OCI-LY1 (cell line): ENCODE data around the gene WNT6.

Source experiments
- H2AFZ ChIP-seq: fragments of 200-600 bp; sonication (generic), shearing (Covaris generic); 2 replicates; pipeline ENCODE4 v1.6.0; 2014; ENCODE audit warnings: antibody characterized with exemption, mild to moderate bottlenecking, low read length
- H3F3A ChIP-seq: fragments of 200-600 bp; sonication (generic), shearing (Covaris generic); 2 replicates; pipeline ENCODE4 v1.6.0; 2014; ENCODE audit warnings: mild to moderate bottlenecking, antibody characterized with exemption, low read length, moderate library complexity; ENCODE audit not compliant: insufficient read depth
- H3K27ac ChIP-seq: fragments of 200-600 bp; sonication (generic); 2 replicates; pipeline ENCODE4 v1.5.1; 2014; ENCODE audit warnings: low read length, mixed run types, mild to moderate bottlenecking, low read depth; ENCODE audit not compliant: poor library complexity, severe bottlenecking
- H3K27me3 ChIP-seq: fragments of 200-600 bp; sonication (generic); 2 replicates; pipeline ENCODE4 v1.6.0; 2014; ENCODE audit warnings: antibody characterized with exemption, mild to moderate bottlenecking, low read length, moderate library complexity; ENCODE audit not compliant: insufficient read depth
- H3K36me3 ChIP-seq: fragments of 200-600 bp; sonication (generic); 2 replicates; pipeline ENCODE4 v1.6.1; 2014; ENCODE audit warnings: mild to moderate bottlenecking, antibody characterized with exemption, low read length, moderate library complexity, mixed read lengths; ENCODE audit not compliant: insufficient read depth
- H3K4me1 ChIP-seq: fragments of 200-600 bp; sonication (generic); 2 replicates; pipeline ENCODE4 v1.5.1; 2014; ENCODE audit warnings: mild to moderate bottlenecking, low read length, moderate library complexity; ENCODE audit not compliant: insufficient read depth, severe bottlenecking
- H3K4me2 ChIP-seq: fragments of 200-600 bp; sonication (generic), shearing (Covaris generic); 2 replicates; pipeline ENCODE4 v1.6.1; 2014; ENCODE audit warnings: low read length
- H3K4me3 ChIP-seq: fragments of 200-600 bp; sonication (generic); 2 replicates; pipeline ENCODE4 v1.5.1; 2014; ENCODE audit warnings: low read length, low read depth, mild to moderate bottlenecking, mixed read lengths; ENCODE audit not compliant: poor library complexity, severe bottlenecking
- H3K79me2 ChIP-seq: fragments of 200-600 bp; shearing (Covaris generic); 2 replicates; pipeline ENCODE4 v1.6.1; 2016; ENCODE audit warnings: mixed run types, low read length, mixed read lengths; ENCODE audit not compliant: insufficient read depth
- H3K9ac ChIP-seq: fragments of 200-600 bp; sonication (generic), shearing (Covaris generic); 2 replicates; pipeline ENCODE4 v1.6.1; 2014; ENCODE audit warnings: mild to moderate bottlenecking, low read length, mixed read lengths
- H3K9me2 ChIP-seq: fragments of 200-600 bp; sonication (generic), shearing (Covaris generic); 2 replicates; pipeline ENCODE4 v1.6.1; 2014; ENCODE audit warnings: low read depth, mild to moderate bottlenecking, low read length, mixed read lengths
- H3K9me3 ChIP-seq: fragments of 200-600 bp; shearing (Covaris generic); 2 replicates; pipeline ENCODE4 v1.6.1; 2014; ENCODE audit warnings: low read length, mixed read lengths
- H4K20me1 ChIP-seq: fragments of 200-600 bp; sonication (generic), shearing (Covaris generic); 2 replicates; pipeline ENCODE4 v1.6.0; 2016; ENCODE audit warnings: mild to moderate bottlenecking, low read length; ENCODE audit not compliant: insufficient read depth
- EZH2 ChIP-seq: fragments of 200-600 bp; sonication (generic), shearing (Covaris generic); IDR thresholded peaks from 2 replicates; pipeline ENCODE4 v1.8.0; 2017; ENCODE audit warnings: borderline replicate concordance, mixed run types, mild to moderate bottlenecking, antibody characterized with exemption, low read length, moderate library complexity, mixed read lengths
- TF ChIP-seq, protein P1 (sequence below): fragments of 200-600 bp; sonication (generic), shearing (Covaris generic); IDR thresholded peaks from 2 replicates; pipeline ENCODE4 v1.5.1; 2017; ENCODE audit warnings: mild to moderate bottlenecking, antibody characterized with exemption, low read length, moderate library complexity, mixed read lengths

The WNT6 gene

DNA sequence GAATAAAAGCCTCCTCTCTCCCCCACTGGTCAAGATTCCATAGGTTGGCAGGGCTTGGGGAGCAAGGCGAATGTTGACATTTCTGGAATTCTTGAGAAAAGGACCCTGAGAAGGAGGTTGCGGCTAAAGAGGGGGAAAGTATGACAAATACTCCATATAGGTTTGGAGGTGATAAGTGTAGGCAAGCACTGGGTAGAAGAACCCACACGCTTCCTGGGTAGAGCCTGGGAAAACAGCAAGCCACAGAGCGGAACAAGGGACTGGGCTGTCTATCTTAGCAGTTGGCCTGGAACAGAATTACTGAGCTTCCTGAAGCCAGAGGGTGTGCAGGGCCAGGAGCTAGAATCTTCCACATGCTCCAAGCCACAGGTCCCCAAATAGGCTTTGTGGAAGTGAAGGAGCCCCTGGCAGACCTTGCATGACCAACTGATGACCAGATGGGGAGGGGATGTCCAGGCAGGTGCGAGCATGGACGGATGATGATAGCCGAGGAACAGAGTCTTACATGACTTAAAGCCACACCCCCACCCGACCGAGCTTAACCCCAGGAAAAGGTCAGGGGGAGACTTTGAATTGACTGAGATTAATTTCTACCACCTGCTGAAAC, 37.9 kb upstream of the WNT6 start:
- H3K4me1 ChIP-seq = no peaks in the 10 kb centered on the region
- no peak overlapping the region for H3K4me3 ChIP-seq
- TF ChIP-seq EZH2 = no peak
- TF ChIP-seq, protein P1, sequence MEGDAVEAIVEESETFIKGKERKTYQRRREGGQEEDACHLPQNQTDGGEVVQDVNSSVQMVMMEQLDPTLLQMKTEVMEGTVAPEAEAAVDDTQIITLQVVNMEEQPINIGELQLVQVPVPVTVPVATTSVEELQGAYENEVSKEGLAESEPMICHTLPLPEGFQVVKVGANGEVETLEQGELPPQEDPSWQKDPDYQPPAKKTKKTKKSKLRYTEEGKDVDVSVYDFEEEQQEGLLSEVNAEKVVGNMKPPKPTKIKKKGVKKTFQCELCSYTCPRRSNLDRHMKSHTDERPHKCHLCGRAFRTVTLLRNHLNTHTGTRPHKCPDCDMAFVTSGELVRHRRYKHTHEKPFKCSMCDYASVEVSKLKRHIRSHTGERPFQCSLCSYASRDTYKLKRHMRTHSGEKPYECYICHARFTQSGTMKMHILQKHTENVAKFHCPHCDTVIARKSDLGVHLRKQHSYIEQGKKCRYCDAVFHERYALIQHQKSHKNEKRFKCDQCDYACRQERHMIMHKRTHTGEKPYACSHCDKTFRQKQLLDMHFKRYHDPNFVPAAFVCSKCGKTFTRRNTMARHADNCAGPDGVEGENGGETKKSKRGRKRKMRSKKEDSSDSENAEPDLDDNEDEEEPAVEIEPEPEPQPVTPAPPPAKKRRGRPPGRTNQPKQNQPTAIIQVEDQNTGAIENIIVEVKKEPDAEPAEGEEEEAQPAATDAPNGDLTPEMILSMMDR = no peak
- no peaks in the 10 kb centered on the region for H3K9me3 ChIP-seq
- no peaks in the 10 kb centered on the region for H3K36me3 ChIP-seq
- H4K20me1 ChIP-seq = no peaks in the 10 kb centered on the region
- no peak overlapping the region for H3K4me2 ChIP-seq
- no peaks in the 10 kb centered on the region for H3K79me2 ChIP-seq
- no peak overlapping the region for H3K9ac ChIP-seq
- no peak overlapping the region for H3K27ac ChIP-seq
- H3K9me2 ChIP-seq = no peaks in the 10 kb centered on the region
- no peaks in the 10 kb centered on the region; the same call in 1 of the 2 replicates for H3K27me3 ChIP-seq
- H2AFZ ChIP-seq = no peak overlapping the region
- no peaks in the 10 kb centered on the region for H3F3A ChIP-seq

DNA sequence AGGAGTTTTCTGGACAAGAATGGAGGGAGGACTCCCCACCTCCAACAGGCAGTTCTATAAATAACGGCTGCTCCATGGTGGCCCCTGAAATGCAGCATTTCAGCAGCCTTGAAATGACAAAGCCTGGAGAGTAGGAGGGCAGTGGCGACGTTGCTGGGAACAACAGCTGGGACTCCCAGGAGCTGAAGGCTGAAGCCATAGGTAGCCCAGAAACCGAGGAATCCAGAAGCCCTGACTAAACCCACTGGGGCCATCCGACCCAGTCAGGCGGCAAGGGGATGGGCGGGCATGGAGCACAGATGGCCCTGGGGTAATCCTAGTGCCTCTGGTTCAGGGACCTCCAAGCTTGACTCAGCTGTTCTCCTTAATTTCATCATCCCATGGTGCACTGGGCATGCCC, 37.0 kb upstream of the WNT6 start:
- Histone ChIP-seq H3K9ac (no peak overlapping the region), H3K27me3 (no peaks in the 10 kb centered on the region; the same call in 1 of the 2 replicates), H4K20me1 (no peaks in the 10 kb centered on the region), H3K9me2 (no peaks in the 10 kb centered on the region), H3K4me1 (no peaks in the 10 kb centered on the region), H3K27ac (no peak overlapping the region), H3K9me3 (no peaks in the 10 kb centered on the region), H2AFZ (no peak overlapping the region), H3K79me2 (no peaks in the 10 kb centered on the region), H3F3A (no peaks in the 10 kb centered on the region), H3K4me2 (no peak overlapping the region), H3K4me3 (no peak overlapping the region), H3K36me3 (no peaks in the 10 kb centered on the region)
- TF ChIP-seq, protein P1 = no peak
- TF ChIP-seq EZH2 = no peak

DNA sequence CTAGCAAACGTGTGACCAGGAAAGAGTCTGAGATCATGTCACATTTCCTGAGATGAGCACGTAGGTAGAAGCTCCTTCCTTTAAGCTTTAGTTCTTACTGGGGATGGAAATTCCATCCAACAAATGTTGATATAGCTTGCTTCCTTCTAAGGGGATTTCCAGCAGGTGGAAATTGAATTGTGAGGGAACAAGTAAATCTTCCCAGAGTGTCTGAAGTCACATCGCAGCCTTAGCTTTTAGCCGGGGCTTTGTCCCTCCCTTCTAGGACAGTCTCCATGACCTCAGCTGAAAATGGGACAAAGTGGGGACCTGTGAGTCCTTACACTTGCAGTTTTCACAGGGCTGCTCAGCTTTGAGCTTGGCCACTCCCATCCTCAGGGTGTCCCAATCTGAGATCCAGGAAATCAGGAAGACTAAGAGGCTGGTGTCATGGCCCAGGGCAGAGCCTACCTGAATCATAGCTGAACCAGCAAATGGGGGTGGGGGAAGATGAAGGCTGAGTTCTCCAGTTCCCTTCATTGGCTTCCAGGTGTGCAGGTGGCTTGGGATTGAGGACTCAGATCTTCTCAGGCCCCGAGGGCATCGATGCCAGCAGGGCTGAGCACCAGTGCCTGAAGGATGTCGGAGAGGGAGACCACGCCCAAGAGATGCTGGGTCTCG, 36.3 kb upstream of the WNT6 start:
- H3K36me3 ChIP-seq = no peaks in the 10 kb centered on the region
- no peak overlapping the region for H3K9ac ChIP-seq
- H3K79me2 ChIP-seq = no peaks in the 10 kb centered on the region
- no peak overlapping the region for H2AFZ ChIP-seq
- H3K27me3 ChIP-seq = no peaks in the 10 kb centered on the region; the same call in 1 of the 2 replicates
- no peaks in the 10 kb centered on the region for H3K9me2 ChIP-seq
- TF ChIP-seq EZH2 = no peak
- TF ChIP-seq, protein P1 = no peak
- H3K9me3 ChIP-seq = no peaks in the 10 kb centered on the region
- no peaks in the 10 kb centered on the region for H4K20me1 ChIP-seq
- H3K4me3 ChIP-seq = no peak overlapping the region
- no peaks in the 10 kb centered on the region for H3F3A ChIP-seq
- H3K4me2 ChIP-seq = no peak overlapping the region
- no peak overlapping the region for H3K27ac ChIP-seq
- no peaks in the 10 kb centered on the region for H3K4me1 ChIP-seq
